ENCODE results near the gene PTPRN. TPM values are rescaled to one million over a fixed set of nuclear protein-coding genes. Genes with fewer than 3 reads are reported as not detected.

PTPRN gene
- total and polyA plus RNA-seq, 3 donors from 2014 or later = 1.7 to 6.0 (median 3.5) TPM

DNA sequence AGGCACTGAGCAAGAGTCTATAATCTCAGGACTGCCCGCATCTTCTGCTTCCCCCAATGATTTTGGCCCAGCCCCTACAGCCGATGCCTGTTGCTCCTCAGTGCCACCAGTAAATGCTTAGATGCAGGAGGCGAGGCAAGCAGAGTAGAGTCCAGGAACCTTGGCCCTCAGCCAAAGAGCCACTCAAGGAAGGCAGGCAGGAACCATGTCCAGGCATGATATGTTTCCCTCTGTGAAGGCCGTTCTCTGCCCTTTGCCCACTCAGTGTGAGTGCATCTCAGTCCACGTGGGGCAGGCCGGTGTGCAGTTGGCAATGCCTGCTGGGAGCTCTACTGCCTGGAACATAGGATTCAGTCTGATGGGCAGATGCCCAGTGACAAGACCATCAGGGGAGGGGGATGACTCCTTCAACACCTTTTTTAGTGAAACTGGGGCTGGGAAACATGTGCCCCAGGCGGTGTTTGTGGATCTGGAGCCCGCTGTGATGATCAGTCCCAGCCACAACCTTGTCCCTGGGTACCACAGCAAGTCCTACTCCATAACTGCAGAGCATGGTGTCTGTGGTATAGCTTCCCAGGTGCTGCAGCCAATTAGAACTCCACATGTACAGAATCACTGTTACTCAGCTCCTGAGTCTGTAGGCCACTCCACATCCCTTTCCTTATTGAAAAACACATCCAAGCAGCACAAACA, 39.7 kb downstream of the PTPRN start:
- 72 to 77% methylated on average over 5 to 8 of the region's 8 CpGs for WGBS, 2 donors
- H3K9me3 ChIP-seq = no peaks in the 10 kb centered on the region
- no peaks in the 10 kb centered on the region for H3K27me3 ChIP-seq
- intact Hi-C loops (cut with DNase I; ENCODE audit: low total_unique reads) = no loop called here
- no peak for TF ChIP-seq POLR2A (IDR thresholded peaks at IDR 0.05)
- TF ChIP-seq, protein P1, sequence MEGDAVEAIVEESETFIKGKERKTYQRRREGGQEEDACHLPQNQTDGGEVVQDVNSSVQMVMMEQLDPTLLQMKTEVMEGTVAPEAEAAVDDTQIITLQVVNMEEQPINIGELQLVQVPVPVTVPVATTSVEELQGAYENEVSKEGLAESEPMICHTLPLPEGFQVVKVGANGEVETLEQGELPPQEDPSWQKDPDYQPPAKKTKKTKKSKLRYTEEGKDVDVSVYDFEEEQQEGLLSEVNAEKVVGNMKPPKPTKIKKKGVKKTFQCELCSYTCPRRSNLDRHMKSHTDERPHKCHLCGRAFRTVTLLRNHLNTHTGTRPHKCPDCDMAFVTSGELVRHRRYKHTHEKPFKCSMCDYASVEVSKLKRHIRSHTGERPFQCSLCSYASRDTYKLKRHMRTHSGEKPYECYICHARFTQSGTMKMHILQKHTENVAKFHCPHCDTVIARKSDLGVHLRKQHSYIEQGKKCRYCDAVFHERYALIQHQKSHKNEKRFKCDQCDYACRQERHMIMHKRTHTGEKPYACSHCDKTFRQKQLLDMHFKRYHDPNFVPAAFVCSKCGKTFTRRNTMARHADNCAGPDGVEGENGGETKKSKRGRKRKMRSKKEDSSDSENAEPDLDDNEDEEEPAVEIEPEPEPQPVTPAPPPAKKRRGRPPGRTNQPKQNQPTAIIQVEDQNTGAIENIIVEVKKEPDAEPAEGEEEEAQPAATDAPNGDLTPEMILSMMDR (IDR thresholded peaks at IDR 0.05) = no peak
- no peaks in the 10 kb centered on the region for H3K36me3 ChIP-seq (ENCODE audit: low read depth, missing control alignments)
- no peak overlapping the region for H3K27ac ChIP-seq
- H3K4me3 ChIP-seq = no peak overlapping the region
- peaks cover 5% of the 10 kb centered on the region for H3K4me1 ChIP-seq
- DNase-seq = no peak

DNA sequence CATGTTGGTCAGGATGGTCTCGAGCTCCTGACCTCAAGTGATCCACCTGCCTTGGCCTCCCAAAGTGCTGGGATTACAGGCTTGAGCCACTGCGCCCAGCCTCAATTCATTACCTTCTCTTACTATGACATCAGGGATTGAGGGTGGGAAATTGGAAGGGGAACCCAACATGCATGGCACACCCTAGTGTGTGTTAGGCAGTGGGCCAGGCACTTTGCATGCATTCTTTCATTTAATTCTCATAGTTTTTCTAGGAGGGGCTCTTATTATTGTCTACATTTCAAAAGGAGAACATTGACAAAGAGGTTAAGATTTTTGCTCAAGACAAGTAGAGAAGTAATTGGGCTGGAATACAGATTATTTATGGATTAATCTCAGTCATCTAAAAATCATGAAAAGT, 40.9 kb downstream of the PTPRN start:
- TF ChIP-seq POLR2A (IDR thresholded peaks at IDR 0.05) = no peak
- TF ChIP-seq, protein P1 (IDR thresholded peaks at IDR 0.05) = no peak
- no peak overlapping the region for H3K4me3 ChIP-seq
- no peaks in the 10 kb centered on the region for H3K4me1 ChIP-seq
- H3K36me3 ChIP-seq (ENCODE audit: low read depth, missing control alignments) = no peaks in the 10 kb centered on the region
- no peaks in the 10 kb centered on the region for H3K9me3 ChIP-seq
- no peak for DNase-seq
- WGBS, 2 donors = 83 to 90% methylated on average over 2 of the region's 2 CpGs
- no peaks in the 10 kb centered on the region for H3K27me3 ChIP-seq
- H3K27ac ChIP-seq = no peak overlapping the region
- intact Hi-C loops (cut with DNase I; ENCODE audit: low total_unique reads) = no loop called here

DNA sequence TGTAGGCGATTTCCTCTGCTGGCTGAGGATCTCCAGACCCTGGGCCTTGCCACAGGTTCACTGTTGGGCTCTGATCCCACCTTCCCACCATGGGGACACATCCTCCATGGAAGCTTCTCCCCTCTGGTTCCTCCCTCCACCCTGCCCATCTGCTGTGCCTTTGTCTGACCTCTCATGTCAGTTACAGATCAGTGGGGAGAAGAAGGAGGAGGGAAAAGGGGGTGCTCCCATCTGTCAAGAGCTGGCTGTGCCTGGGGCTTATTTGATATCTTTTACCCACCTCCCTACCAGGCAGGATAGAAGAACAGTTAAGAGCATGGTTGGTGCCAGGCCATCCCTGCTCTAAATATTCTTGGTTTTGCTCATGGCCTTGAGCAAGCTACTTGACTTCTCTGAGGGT, 42.3 kb downstream of the PTPRN start:
- H3K27ac ChIP-seq = no peak overlapping the region
- DNase-seq = no peak
- no peak for TF ChIP-seq POLR2A (IDR thresholded peaks at IDR 0.05)
- TF ChIP-seq, protein P1 (IDR thresholded peaks at IDR 0.05) = no peak
- intact Hi-C loops (cut with DNase I; ENCODE audit: low total_unique reads) = no loop called here
- no peak overlapping the region for H3K4me3 ChIP-seq
- no peaks in the 10 kb centered on the region for H3K27me3 ChIP-seq
- no peaks in the 10 kb centered on the region for H3K36me3 ChIP-seq (ENCODE audit: low read depth, missing control alignments)
- H3K4me1 ChIP-seq = no peaks in the 10 kb centered on the region
- H3K9me3 ChIP-seq = no peaks in the 10 kb centered on the region
- 93 to 100% methylated on average over 1 of the region's 1 CpG for WGBS, 2 donors

DNA sequence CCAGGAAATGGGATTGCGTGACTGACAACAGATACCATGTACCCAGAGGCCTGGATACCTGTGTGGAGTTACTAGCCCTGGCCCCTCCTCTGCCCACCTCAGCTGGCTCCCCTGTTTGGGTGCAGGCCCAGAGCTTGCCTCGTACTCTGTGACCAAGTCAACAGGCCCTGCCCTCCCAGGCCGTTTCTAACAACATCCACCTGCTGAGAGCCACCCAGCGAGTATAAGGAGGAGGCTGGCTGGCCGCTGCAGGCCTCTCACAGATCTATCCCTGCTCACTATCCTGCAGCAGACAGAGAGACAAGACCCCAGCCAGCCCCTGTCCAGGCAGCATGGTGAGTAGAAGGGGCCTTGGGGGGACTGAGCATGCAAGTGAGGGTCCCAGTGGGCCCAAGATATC, 43.0 kb downstream of the PTPRN start:
- Histone ChIP-seq H3K27ac (no peak overlapping the region), H3K36me3 (ENCODE audit: low read depth, missing control alignments) (no peaks in the 10 kb centered on the region), H3K27me3 (no peaks in the 10 kb centered on the region), H3K9me3 (no peaks in the 10 kb centered on the region), H3K4me1 (no peaks in the 10 kb centered on the region), H3K4me3 (no peak overlapping the region)
- DNase-seq = no peak
- 75 to 79% methylated on average over 3 to 5 of the region's 5 CpGs for WGBS, 2 donors
- TF ChIP-seq, protein P1 (IDR thresholded peaks at IDR 0.05) = no peak
- TF ChIP-seq POLR2A (IDR thresholded peaks at IDR 0.05) = no peak
- intact Hi-C loops (cut with DNase I; ENCODE audit: low total_unique reads) = no loop called here
